GM19455 (cell line): Measurements from ENCODE around the gene TMEM151B.
A peak's percentile ranks its signal among the peaks of the same experiment; 100 is the strongest.
"Not testable (repeated sequence)": the region's sequence is repeated elsewhere in the genome, so short reads cannot be mapped to it uniquely, and the experiment has no call there.

ENCODE experiments used
- ATAC-seq: cut with Tn5 transposase; IDR thresholded peaks from one replicate; pipeline ENCODE4 v1.9.1; 2021; ENCODE audit not compliant: unreplicated experiment

The TMEM151B gene

DNA sequence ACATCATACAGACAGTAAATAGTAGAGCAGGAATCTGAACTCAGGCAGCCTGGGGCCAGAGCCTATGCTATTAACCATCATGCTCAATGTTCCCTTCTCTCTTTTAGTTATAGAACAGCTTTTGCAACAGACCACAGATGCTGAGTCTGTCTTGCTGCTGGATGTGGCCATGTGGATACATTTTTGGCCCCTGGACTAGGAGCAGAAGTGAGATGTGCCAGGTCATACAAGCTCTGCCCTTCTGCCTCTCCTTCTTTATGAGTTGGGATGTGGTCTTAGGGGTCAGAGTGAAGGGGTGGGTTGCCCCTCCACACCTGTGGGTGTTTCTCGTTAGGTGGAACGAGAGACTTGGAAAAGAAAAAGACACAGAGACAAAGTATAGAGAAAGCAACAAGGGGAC is 57.5 kb downstream of the TMEM151B start:
- ATAC-seq = no peak

DNA sequence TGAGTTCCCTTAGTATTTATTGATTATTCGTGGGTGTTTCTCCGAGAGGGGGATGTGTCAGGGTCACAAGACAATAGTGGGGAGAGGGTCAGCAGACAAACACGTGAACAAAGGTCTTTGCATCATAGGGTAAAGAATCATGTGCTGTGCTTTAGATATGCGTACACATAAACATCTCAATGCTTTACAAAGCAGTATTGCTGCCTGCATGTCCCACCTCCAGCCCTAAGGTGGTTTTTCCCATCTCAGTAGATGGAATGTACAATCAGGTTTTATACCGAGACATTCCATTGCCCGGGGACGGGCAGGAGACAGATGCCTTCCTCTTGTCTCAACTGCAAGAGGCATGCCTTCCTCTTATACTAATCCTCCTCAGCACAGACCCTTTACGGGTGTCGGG is 58.0 kb downstream of the TMEM151B start:
- ATAC-seq = not testable (repeated sequence)

DNA sequence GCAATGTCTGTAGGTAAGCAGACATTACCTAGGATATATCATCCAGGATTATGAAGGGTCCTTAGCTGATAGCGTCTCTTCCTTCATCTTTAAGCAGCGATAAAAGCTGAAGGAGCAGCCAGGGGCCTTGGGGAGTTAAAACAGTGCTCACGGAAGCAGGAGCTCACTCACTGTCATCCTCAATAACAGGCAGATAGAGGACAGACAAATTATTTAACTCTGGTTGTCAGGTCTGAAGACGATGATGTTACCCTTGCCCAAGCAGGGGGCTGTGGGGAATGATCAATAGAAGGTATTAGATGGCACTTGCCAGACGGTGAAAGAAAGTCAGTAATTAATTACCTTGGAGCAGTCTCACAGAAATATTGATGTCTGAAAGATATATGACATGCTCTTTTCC is 59.6 kb downstream of the TMEM151B start:
- no peak for ATAC-seq

DNA sequence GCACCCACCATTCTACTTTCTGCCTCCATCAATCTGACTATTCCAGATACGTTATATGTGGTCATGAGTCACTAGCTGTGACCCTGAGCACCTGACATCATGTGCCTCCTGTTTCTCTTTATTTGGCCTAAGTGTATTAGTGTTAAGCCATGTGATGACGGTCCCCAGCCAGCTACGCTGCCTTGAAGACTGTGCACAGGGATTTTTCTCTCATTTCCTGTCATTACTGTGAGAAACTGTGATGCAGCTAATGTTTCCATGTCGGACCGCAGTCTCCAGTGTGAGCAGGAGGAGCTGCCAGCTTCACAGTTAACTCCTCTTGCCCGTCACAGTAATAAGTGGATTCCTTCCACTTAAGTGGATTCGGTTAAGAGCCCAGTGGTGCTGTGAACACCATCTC is 62.3 kb downstream of the TMEM151B start:
- ATAC-seq = no peak

DNA sequence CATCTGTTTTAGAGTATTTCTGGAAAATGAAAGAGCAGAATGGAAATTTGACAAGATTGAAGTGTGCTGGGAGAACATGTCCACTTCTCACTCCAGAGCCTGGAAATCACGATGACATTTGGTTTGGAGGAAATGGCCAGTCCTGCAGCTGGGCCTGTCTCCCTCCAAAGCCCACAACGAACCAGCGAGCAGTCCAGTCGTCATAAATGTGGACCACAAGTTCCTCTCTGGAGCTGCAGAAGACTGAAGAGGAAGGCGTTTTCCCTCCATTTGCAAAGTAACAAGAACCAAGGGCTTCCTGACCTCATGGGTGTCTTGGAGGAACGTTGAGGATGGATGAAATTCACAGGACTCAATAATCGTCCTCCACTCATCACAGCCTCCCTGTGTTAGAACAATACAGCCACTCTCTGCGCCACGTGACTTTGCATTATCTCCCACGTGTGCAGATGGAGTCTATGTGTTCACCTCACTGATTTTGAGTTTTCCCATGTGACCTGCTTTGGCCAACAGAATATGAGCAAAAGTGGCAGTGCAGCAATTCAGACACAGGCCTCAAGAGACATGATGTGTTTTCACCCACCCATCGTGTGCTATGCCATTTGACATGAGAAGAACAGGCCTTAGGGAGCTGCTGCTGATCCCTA is 63.1 kb downstream of the TMEM151B start:
- no peak for ATAC-seq

DNA sequence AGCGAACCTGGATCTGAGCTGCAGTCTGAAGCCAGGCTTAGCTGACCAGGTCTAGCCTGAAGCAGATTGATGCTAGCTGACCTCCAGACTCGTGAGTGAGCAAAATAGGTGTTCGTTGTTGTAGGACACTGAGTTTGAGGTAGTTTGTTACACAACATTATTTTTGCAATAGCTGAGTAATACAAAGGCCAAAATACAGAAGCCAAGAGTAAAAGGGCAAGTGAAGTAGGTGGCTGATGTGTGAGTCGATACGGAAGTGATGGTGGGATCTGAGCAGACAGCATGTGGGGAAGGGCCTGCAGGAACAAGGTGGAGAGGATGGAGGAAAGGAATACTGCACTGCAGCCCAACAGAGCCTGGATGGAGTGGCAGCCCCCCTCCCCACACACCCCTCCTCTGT is 63.7 kb downstream of the TMEM151B start:
- ATAC-seq = no peak

DNA sequence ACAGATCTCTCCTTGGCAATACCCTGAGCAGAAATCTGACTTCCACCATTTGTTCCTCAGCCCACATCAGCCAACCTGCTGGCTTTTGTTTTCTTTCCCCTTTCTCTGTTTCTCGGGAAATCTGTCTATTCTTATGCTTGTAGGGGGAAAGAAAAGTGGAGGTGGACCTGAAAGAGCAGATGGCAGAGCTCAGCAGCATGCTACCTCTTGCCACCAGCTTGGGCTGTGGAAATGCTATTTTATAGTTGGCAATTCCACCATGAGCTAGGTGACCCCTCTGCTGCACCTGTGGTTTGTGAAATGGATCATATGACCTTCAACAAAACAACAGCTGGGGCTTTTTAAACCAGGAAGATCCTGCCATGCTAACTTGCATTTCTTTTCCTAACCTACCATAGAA is 65.4 kb downstream of the TMEM151B start:
- ATAC-seq = no peak

DNA sequence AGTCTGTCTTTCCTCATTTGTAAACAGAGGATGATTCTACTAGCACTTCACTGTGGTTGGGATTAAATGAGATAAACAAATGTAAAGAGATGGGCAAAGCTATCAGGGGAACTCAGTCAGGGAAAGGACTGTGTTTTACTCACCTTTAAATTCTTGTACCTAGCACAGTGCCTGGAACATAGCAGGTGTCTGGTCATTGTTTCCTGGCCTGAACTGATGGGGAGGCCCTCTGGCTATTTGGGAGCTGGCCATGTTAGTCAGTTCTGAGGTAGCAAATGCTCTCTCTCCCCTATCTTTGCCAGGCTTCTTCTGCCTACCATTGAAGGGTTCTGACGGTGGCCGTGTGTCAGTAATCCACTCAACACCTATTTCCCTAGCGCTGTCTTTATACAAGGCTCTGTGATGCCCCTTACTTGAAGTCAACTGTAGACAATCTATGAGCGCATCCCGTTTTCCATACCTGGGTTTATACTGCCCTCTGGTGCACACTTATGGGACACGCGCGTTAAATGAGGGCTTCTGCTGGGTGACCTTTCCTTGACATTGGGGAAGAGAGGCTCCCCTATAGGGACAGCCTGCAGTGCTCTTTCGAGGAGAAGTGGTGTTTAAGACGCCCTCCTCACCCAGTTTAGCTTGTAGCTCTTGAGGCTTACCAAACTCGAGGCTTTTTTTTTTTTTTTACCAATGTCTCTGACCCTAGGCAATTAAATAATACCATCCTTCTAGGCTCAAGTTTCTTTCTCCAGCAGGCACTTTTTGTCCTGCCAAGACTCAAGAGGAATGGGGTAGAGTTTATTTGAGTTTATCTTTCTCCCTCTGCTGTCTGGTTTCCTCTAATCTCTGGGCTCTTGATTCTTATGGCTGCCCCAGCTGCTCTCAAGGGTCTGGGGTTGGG is 68.2 kb downstream of the TMEM151B start:
- ATAC-seq = peak; percentile 76

DNA sequence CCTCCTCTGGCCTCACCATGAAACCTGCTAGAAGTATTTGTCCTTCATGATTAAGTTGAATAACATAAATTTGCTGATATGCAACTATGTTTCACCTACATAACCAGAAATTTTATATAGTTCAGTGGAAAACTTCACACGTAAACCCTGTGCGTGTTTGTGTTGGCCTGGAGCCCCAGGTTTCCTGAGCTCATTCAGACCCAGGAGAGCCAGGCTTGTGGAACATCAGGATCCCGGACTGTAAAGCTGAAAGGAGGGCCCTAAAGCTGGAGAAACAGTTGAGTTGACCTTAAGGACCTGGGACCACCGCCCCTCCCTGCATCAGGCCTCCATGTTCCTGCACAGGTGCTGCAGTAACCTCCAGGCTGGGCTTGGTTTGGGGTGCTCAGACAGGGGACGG is 69.1 kb downstream of the TMEM151B start:
- ATAC-seq = no peak

DNA sequence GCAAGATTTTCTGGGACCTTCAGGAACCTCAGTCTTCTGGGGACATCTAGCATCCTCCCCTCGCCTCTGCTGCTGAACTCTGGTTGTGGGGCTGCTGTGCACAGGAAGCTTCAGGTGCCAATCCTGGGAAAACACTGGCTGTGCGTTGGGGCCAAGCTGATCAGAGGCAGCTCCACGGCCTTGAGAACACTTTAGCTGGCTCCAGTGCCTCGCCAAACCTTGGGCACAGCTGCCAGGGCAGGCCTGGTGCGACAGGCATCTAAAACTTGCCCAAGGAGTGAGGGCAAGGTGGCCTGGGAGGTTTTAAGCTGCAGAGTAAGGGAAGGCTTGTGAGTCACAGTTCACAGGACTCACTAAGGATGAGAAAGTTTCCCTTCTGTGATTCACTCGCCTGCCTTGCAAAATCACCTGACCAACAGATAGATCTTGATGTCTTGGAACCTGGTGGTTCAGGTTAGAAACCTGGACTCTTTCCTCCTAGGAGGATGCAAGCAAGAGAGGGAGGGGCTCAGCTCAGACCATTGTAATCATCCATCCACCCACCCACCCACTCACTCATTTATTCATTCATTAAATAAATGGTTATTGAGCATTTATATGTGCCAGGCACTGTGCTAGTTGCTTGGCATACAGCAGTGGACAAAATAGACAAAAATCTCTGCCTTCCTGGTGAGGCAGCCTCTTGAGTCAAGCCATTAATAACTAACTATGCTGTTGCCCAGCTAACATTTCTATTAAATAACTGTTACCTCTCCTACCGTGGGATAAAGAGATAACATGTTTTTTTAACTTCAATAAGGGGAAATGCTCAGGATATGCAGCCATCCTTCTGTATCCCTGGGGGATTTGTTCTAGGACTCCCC is 69.7 kb downstream of the TMEM151B start:
- no peak for ATAC-seq

DNA sequence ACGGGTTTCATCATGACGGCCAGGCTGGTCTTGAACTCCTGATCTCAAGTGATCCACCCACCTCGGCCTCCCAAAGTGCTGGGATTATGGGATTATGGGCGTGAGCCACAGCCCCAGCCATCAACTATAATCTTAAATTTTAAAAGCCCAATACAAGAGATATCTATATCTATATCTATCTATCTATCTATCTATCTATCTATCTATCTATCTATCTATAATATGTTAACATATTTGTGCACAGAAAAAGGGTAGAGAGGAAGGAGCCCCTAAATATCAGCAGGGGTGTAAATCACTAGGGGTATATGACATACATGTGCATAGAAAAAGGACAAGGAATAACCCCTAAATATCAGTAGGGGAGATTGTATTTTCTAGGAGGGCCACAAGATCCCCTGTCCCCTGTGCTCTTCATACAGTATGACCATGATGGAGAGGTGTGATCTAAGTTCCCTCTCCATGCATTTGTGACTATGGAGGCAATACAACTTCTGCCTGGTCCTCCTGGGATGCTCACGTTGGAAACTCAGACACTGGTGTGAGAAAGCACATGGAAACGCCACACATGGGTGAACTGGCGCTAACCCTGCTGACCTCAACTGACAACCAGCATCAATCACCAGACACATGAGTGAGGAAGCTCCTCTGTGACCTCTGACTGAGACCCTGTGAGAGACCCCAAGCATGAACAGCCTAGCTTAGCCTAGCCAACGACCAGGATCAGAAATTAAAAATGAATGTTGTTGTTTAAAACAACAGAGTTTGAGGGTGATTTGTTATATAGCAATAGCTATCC is 71.0 kb downstream of the TMEM151B start:
- no peak for ATAC-seq

DNA sequence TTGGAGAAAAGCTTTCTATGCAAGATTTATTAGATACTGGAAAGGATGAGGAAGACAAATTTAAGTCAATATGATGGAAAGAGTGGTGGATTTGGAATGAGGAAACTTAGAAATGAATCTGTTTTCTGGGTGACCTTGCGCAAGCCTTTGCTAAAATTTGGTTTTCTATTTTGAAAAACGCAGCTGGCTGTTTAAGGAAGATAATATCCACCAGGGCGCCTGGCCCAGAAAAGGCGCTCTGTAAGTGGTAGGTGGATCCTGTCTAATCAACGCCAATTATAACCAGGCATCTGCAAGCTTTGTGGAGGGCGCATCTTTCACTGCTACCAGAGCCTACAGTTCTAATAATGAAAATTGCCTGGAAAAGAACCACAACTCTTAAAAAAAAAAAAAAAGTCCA is 71.8 kb downstream of the TMEM151B start:
- ATAC-seq = no peak

DNA sequence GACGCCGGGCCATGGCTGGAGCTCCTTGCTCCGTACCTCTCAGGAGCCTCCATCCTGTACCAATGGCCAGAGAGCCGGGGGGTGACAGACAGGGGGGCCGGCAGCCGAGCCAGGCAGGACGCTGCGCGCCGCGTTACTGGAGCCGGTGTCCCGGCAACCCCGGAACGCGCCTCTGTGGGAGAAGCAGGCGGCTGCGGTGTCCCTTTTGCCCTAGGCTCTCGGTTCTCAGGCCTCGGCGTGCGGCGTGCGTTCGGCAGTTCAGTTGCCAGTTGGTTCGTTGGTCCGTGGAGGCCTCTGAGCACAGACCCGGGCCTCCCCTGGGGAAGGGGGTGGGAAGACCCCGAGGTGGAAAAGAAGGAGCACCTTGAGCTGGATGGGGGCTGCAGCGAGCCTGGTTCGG is 72.2 kb downstream of the TMEM151B start, which contains the start of gene SPATS1:
SPATS1 (plus strand) TSS at position 162 of the 400 bp plus-strand sequence. CDS start 446 bp downstream, outside the sequence.
- ATAC-seq = no peak

DNA sequence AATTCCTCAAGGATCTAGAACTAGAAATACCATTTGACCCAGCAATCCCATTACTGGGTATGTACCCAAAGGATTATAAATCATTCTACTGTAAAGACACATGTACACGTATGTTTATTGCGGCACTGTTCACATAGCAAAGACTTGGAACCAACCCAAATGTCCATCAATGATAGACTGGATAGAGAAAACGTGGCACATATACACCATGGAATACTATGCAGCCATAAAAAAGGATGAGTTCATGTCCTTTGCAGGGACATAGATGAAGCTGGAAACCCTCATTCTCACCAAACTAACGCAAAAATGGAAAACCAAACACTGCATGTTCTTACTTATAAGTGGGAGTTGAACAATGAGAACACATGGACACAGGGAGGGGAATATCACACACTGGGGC is 76.6 kb downstream of the TMEM151B start:
- not testable (repeated sequence) for ATAC-seq

DNA sequence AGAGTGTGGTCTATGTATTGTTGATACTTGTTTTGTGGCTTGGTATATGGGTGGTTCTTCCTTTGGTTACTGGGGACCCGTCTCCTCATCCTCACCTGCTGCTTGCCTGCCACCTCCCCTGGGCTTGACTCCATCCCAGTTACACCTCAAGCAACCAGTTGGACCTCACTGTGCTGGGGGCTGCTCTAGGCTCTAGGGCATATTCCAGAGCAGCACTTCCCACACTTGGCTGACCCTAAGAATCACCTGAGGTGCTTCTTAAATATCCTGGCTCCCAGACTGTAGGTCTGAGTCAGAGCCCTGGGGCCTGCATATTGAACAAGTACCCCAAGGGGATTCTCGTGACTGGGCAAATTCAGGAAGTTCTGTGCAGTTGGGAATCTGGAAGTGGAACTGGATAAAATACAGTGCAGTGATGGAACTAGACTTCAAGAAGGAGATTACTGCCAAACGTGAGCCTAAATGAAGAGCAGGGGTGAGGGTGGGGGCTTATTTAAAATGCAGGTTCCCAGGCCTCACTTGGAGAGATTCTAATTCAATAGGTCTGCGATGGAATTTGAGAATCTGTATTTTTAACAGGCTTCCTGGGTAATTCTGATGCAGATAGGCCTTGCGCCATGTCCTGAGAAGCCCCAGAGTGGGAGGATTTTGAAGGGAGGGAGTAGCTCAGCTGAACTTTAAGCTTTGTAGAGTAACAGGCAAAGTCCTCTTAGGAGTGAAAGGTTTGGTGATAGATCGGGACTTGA is 79.8 kb downstream of the TMEM151B start:
- no peak for ATAC-seq

DNA sequence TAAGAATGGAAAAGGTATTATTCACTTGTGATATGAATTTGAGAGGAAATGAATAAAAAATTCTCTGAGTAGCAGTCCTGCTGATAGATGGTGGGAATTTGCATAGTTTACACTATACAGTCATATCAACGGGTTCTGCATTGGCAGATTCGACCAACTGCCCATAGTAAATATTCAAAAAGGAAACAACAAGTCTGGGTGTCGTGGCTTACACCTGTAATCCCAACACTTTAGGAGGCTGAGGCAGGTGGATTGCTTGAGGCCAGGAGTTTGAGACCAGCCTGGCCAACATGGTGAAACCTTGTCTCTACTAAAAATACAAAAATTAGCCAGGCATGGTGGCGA is 80.4 kb downstream of the TMEM151B start:
- not testable (repeated sequence) for ATAC-seq

DNA sequence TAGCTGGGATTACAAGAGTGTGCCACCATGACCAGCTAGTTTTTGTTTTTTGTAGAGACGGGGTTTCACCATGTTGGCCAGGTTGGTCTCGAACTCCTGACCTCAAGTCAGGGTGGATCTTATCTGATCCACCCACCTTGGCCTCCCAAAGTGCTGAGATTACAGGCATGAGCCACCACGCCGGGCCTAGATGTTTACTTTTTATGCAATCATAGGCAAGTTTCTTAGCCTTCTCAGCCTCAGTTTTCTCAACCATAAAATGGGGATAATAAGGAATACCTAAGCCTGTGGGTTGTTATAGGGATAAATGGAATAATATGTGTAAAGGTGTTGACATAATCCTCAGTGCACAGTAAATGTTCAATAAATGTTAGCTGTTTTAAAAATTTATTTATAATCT is 82.0 kb downstream of the TMEM151B start:
- ATAC-seq = no peak

DNA sequence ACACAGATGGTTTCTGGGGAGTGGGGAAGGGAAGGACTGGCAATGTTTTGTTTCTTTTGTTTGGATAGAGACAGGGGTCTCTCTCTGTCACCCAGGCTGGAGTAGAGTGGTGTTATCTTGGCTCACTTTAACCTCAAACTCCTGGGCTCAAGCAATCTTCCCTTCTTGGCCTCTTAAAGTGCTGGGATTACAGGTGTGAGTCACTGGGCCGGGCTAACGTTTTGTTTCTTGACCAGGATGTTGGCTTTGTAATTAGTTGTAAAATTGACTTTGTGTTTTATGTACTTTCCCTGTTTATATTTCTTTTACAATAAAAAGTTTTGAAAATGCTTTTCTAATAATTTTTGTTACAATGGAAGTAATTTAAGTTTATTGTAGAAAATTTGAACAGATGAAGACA is 83.1 kb downstream of the TMEM151B start:
- no peak for ATAC-seq

DNA sequence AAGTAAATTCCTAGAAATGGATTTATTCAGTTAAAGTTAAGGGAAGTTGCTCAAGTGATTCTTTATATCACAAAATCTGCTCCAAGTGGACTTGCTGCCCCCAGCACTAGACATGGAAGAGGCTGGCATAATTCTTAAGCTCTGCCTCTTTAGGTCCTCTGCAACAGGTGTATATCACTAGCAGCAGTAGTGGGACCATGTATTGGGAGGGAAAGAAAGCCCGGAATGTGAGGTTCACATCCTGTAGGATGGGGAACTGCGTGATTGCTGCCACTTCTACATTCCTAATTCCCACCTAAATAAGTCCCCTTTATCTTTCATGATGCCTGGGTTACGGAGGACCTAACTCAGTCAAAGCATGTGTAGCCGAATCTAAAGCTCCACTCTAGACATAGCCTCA is 85.4 kb downstream of the TMEM151B start:
- no peak for ATAC-seq

DNA sequence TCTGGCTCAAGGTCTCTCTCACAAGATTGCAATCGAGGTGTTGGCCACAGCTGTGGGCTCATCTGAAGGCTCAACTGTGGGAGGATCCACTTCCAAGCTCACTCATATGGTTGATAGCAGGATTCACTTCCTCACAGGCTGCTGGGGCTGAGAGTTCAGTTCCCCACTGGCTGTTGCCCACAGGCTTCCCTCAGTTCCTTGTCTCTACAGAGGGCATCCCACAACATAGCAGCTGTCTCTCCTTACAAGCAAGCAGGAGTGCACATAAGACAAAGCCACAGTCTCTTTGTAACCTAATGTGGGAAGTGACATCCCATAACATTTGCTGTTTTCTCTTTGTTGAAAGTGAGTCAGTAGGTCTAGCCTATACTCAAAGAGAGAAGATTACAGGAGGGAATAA is 86.2 kb downstream of the TMEM151B start:
- no peak for ATAC-seq
